Stimulated activated CD4-positive, alpha-beta T cell treated with anti-CD3 and anti-CD28 coated beads, Interleukin-2, amount 100 ng/mL, for 4 hours (primary cell): ENCODE measurements around the gene UCHL1.

ENCODE experiments used
- DNase-seq: peaks from one replicate; pipeline ENCODE4 v3.0.0-alpha.2; 2020; ENCODE audit warnings: low read depth

The UCHL1 gene

GRCh38 chr4:41256740-41257256 is at the start of gene UCHL1:
UCHL1 (plus strand) TSS chr4:41256928; CDS start chr4:41256977, 49 bp downstream.
- DNase-seq: no peak

- DNase-seq: no peak
Observed at GRCh38 chr4:41207291-41207831, 49.4 kb upstream of the UCHL1 start.

- no peak for DNase-seq
Observed at GRCh38 chr4:41209187-41209586, 47.5 kb upstream of the UCHL1 start.

GRCh38 chr4:41209901-41210300 is 46.8 kb upstream of the UCHL1 start:
- no peak for DNase-seq

GRCh38 chr4:41211951-41212615 is 44.6 kb upstream of the UCHL1 start:
- DNase-seq: no peak

- DNase-seq: no peak
Observed at GRCh38 chr4:41212616-41213203, 44.0 kb upstream of the UCHL1 start.

GRCh38 chr4:41213625-41214135 is 43.0 kb upstream of the UCHL1 start:
- DNase-seq: no peak

- DNase-seq: peak; percentile 27
Observed at GRCh38 chr4:41214136-41214824, 42.4 kb upstream of the UCHL1 start, which contains the start of gene APBB2. APBB2 (minus strand) TSS chr4:41214542; CDS start chr4:41033254, 181,288 bp downstream.

- no peak for DNase-seq
Observed at GRCh38 chr4:41214825-41215146, 41.9 kb upstream of the UCHL1 start.

- no peak for DNase-seq
Observed at GRCh38 chr4:41215155-41215554, 41.6 kb upstream of the UCHL1 start.

GRCh38 chr4:41215969-41216293 is 40.8 kb upstream of the UCHL1 start:
- no peak for DNase-seq

- DNase-seq: peak; percentile 29
Observed at GRCh38 chr4:41216294-41217019, 40.3 kb upstream of the UCHL1 start.

GRCh38 chr4:41217020-41217333 is 39.8 kb upstream of the UCHL1 start:
- DNase-seq: no peak

GRCh38 chr4:41217374-41217773 is 39.4 kb upstream of the UCHL1 start:
- DNase-seq: no peak

GRCh38 chr4:41218703-41219102 is 38.0 kb upstream of the UCHL1 start:
- no peak for DNase-seq

GRCh38 chr4:41219421-41219950 is 37.2 kb upstream of the UCHL1 start:
- no peak for DNase-seq

GRCh38 chr4:41221850-41222645 is 34.7 kb upstream of the UCHL1 start:
- no peak for DNase-seq

GRCh38 chr4:41227902-41228301 is 28.8 kb upstream of the UCHL1 start:
- DNase-seq: no peak

- DNase-seq: no peak
Observed at GRCh38 chr4:41232406-41232805, 24.3 kb upstream of the UCHL1 start.

GRCh38 chr4:41232856-41233255 is 23.9 kb upstream of the UCHL1 start:
- DNase-seq: no peak

GRCh38 chr4:41236032-41236431 is 20.7 kb upstream of the UCHL1 start:
- DNase-seq: no peak
